Measurements from ENCODE around the gene CDH13. TPM values are rescaled to one million over a fixed set of nuclear protein-coding genes. Genes with fewer than 3 reads are reported as not detected.

The CDH13 gene
- total and polyA plus RNA-seq, 2 experiments from 2014 or later: 1.6 to 4.4 TPM

- DNase-seq (ENCODE audit: low spot score) (no peak), ATAC-seq (no peak)
- peaks cover 30% of the 10 kb centered on the region for H3K79me2 ChIP-seq (replicated peaks; ENCODE audit: insufficient read depth)
- no peak overlapping the region for H2AFZ ChIP-seq
- TF ChIP-seq ZNF462 (CRISPR knock-in tag; IDR thresholded peaks at IDR 0.05): no peak
- TF ChIP-seq JUNB (IDR thresholded peaks at IDR 0.05; ENCODE audit: unreplicated experiment): no peak
- TF ChIP-seq POLR2AphosphoS5 (IDR thresholded peaks at IDR 0.05; ENCODE audit: low read depth): no peak
- TF ChIP-seq REST (IDR thresholded peaks at IDR 0.05; ENCODE audit: unreplicated experiment): no peak
- TF ChIP-seq ZNF114 (CRISPR knock-in tag; IDR thresholded peaks at IDR 0.05): no peak
- no peak for TF ChIP-seq CREB1 (CRISPR knock-in tag; IDR thresholded peaks at IDR 0.05; ENCODE audit: low read depth)
- TF ChIP-seq EZH2phosphoT487 (IDR thresholded peaks at IDR 0.05; ENCODE audit: unreplicated experiment): no peak
- TF ChIP-seq STAT1 (IDR thresholded peaks at IDR 0.05; ENCODE audit: unreplicated experiment): no peak
- no peak for TF ChIP-seq ZNF331 (CRISPR knock-in tag; IDR thresholded peaks at IDR 0.05; ENCODE audit: low read depth)
- no peak for TF ChIP-seq CTCF (conservative IDR thresholded peaks at IDR 0.05; ENCODE audit: low read depth in 2 of 2)
- TF ChIP-seq EZH2 (IDR thresholded peaks at IDR 0.05; ENCODE audit: low read depth, unreplicated experiment): no peak
- no peak for TF ChIP-seq NANOG (IDR thresholded peaks at IDR 0.05; ENCODE audit: borderline replicate concordance)
- TF ChIP-seq ETS1 (IDR thresholded peaks at IDR 0.05): no peak
- no peaks in the 10 kb centered on the region; the same call in 2 of the 3 replicates for H3K9me3 Mint-ChIP-seq
- peaks cover 6% of the 10 kb centered on the region; the same call in 1 of the 2 replicates for H3K9me2 ChIP-seq (ENCODE audit: insufficient read depth)
- no peak overlapping the region for H3K27ac ChIP-seq (ENCODE audit: low read depth)
- H3K4me1 ChIP-seq (ENCODE audit: insufficient read depth): peaks cover 36% of the 10 kb centered on the region
- no peak overlapping the region for H3K27ac Mint-ChIP-seq
- 0 out of 2 replicates have a peak, but pooled peaks cover 4% of the 10 kb centered on the region for H3F3A ChIP-seq (replicated peaks; ENCODE audit: low read depth)
- no peak overlapping the region for H3K4me2 ChIP-seq
- peak overlapping the region; percentile 89; the same call in 1 of the 3 replicates for H3K4me3 Mint-ChIP-seq
- H3K36me3 Mint-ChIP-seq (ENCODE audit: low read depth): peaks cover 25% of the 10 kb centered on the region
- H3K36me3 ChIP-seq (ENCODE audit: insufficient read depth): peaks cover 11% of the 10 kb centered on the region; the same call in 1 of the 2 replicates
- H3K4me1 Mint-ChIP-seq: peaks cover 31% of the 10 kb centered on the region
- no peaks in the 10 kb centered on the region for H3K27me3 ChIP-seq (ENCODE audit: insufficient read depth)
- H3K27me3 Mint-ChIP-seq (ENCODE audit: insufficient read depth, low read depth, poor library complexity): peaks cover 10% of the 10 kb centered on the region
- no peaks in the 10 kb centered on the region; the same call in 1 of the 2 replicates for H4K20me1 ChIP-seq (replicated peaks; ENCODE audit: insufficient read depth)
- H3K4me3 ChIP-seq: no peak overlapping the region
Observed at GRCh38 chr16:83806731-83807130, 1180.0 kb downstream of the CDH13 start.

Measured in GM23338 (cell line).